Regular cardiac myocyte (primary cell): ENCODE measurements around the gene SPTBN2. TPM values are rescaled to one million over a fixed set of nuclear protein-coding genes. Genes with fewer than 3 reads are reported as not detected.

Experiments
- total RNA-seq: library from RNA; depleted of rRNA; stranded (reverse); fragments of >200 nt; gene quantifications from 2 replicates; pipeline ENCODE4 v1.2.3, GENCODE V29; 2014

SPTBN2 gene
- 3.3 and 13.8 TPM in 2 replicates for total RNA-seq

DNA sequence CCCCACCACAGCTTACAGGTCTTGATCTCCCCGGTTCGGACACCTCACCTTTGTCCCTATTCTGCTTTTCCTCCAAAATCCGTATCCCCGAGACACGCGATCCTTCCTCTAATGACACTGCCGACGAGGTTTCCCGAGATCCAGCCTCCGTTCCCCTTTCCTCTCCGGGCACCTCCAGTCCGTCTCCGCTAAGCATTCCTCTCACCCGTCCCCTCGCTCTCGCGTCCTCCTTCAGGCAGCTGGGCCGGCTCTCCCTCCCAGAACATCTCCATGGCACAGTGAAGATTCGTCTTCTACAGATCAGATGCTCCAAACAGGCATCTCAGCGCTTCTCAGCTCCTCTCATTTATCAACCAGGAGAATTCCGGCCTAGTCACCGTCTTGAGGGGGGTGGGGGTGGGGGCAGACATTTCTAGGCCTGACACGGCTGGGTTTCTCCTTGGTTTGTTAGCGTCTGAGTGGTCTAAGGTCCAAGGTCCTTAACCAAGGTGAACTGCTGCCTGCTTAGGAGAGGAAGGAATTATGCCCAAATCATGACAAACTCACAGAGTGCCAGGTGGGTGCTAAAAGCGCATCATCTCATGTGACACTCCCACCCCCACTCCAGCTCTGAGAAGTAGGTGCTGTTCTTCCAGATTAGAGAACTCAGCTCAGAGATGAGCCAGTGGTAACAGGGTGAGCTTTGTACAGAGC lies at the start of gene SPTBN2:
TSS of gene SPTBN2 (minus strand) at position 524 of the 693 bp plus-strand sequence. CDS start 7,976 bp downstream, outside the sequence.

DNA sequence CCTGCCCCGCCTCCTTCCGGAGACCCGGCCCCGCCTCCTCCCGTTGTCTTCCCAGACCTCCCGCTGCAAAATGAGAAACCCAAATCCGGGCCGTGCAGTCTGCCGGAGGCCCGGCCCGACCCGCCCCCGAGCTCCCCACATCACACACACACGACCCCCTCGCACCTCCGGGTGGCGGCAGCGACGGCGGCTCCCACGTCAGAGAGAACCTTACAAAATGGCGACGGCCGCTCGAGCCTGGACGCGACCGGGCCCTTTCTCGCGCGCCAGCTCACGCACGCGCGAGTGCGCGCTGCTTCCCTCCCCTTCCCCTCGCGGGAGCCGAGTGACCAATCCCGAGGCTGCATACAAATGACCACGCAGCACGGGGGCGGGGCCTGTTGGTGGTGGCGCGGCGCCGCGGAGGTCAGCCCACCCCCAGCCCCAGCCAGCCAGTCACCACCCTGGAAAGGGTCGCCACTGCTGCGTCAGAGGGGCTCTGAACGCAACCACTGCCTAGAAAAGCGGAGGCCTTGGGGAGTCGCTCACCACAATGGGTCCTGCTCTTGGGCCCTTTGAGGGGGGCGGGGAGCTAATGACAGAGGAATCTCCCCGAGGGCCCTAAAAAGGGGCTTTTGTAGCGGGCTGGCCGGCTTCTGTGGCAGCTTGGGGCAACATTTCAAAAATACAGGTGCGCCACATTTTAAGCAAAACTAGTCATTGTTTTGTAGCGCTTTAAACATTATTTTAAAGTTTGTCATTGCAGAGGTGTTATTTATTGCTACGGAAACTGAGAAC lies 51.2 kb downstream of the SPTBN2 start, which contains the start of gene RBM4B:
TSS of gene RBM4B (minus strand) at position 289 of the 777 bp plus-strand sequence. CDS start 808 bp downstream, outside the sequence.

DNA sequence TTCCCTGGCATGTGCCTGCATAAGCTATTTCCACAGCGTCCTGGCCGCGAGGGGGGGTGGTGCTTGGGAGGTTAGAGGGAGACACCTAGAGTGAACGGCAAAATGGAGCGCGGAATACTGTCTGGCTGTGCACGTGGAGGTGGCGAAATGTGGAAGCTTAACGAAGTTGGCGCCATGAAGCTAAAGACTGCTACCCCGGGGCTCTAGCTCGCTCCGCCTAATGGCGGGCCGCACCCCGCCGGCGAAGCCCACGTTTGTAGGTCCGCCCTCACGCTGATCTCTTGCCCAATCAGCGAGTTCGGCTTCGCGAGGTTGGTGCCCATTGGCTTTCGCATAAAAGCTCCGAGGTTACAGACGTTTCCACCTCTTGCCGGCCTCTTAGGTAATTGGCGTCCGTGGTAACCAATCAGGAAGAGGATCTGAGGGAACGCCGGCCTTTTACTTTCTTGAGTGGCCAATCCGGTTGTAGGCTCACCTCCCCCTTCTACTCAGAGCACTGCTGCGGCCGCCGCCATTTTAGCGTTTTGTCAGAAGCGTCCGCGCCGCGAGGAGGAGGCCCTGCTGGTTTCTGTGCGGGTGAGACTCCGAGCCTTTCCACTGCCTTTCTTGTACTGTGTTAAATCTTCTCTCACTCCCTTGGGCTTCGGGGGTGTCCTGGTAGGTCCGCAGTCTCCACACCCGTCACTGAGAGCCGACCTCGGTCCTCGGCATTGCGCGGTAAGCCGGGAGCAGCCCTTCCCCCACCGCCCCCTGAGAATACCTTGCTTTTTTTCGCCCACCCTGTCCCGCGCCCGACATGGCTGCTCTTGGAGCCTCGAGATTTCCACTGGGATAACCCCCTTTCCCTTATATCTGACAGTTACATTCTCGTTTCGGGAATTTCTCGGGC lies 90.6 kb downstream of the SPTBN2 start, which contains the start of gene RBM4:
TSS of gene RBM4 (plus strand) at position 527 of the 889 bp plus-strand sequence. CDS start 1,009 bp downstream, outside the sequence.

Other genes starting within 250 kb of the SPTBN2 start
- gene DPP3, start 248.8 kb downstream of the SPTBN2 start, total RNA-seq: 24.2 and 52.5 TPM in 2 replicates
- 16.3 and 33.3 TPM in 2 replicates for gene BBS1, start 218.6 kb downstream of the SPTBN2 start, total RNA-seq
- gene ZDHHC24, start 183.2 kb downstream of the SPTBN2 start, total RNA-seq: 9.4 and 12.4 TPM in 2 replicates
- under 0.01 and 0.28 TPM in 2 replicates for gene ACTN3, start 182.3 kb downstream of the SPTBN2 start, total RNA-seq
- gene CTSF, start 160.6 kb downstream of the SPTBN2 start, total RNA-seq: 11.7 and 53.0 TPM in 2 replicates
- gene CCDC87, start 136.2 kb downstream of the SPTBN2 start, total RNA-seq: 0.19 and 0.28 TPM in 2 replicates
- gene CCS, start 136.0 kb downstream of the SPTBN2 start, total RNA-seq: 42.4 and 43.7 TPM in 2 replicates
- gene RBM14, start 112.6 kb downstream of the SPTBN2 start, total RNA-seq: 30.5 and 33.3 TPM in 2 replicates
- gene RBM4, start 90.5 kb downstream of the SPTBN2 start, total RNA-seq: 62.6 and 159 TPM in 2 replicates
- gene RBM4B, start 51.3 kb downstream of the SPTBN2 start, total RNA-seq: 16.9 and 28.0 TPM in 2 replicates
- gene RCE1, start 114.2 kb upstream of the SPTBN2 start, total RNA-seq: 12.4 and 16.9 TPM in 2 replicates
- 11.6 and 19.2 TPM in 2 replicates for gene LRFN4, start 127.8 kb upstream of the SPTBN2 start, total RNA-seq
- 17.8 and 19.7 TPM in 2 replicates for gene PC, start 229.2 kb upstream of the SPTBN2 start, total RNA-seq
- gene C11orf86, start 246.1 kb upstream of the SPTBN2 start, total RNA-seq: not detected in 2 replicates